Hepatocyte (in vitro differentiated cells): ENCODE data around the gene AMPH. TPM values are rescaled to one million over a fixed set of nuclear protein-coding genes. Genes with fewer than 3 reads are reported as not detected.

Source experiments
- DNase-seq: peaks from one replicate; pipeline ENCODE4 v3.0.0-alpha.2; 2016; ENCODE audit warnings: low spot score
- H2AFZ ChIP-seq: fragments of 200-600 bp; sonication (generic); 2 replicates; pipeline ENCODE4 v1.6.0; 2016; ENCODE audit warnings: antibody characterized with exemption, mild to moderate bottlenecking
- H3K27ac ChIP-seq: fragments of 200-600 bp; sonication (generic); 2 replicates; pipeline ENCODE4 v1.5.1; 2016; ENCODE audit warnings: mild to moderate bottlenecking
- H3K27me3 ChIP-seq: fragments of 200-600 bp; sonication (generic); 2 replicates; pipeline ENCODE4 v1.6.1; 2016
- H3K36me3 ChIP-seq: fragments of 200-600 bp; sonication (generic); replicated peaks from 2 replicates; pipeline ENCODE4 v1.5.1; 2016; ENCODE audit warnings: low read depth; ENCODE audit not compliant: insufficient read depth
- H3K4me1 ChIP-seq: fragments of 200-600 bp; sonication (generic); 2 replicates; pipeline ENCODE4 v1.5.1; 2016; ENCODE audit warnings: mild to moderate bottlenecking, moderate library complexity; ENCODE audit not compliant: insufficient read depth
- H3K4me2 ChIP-seq: fragments of 200-600 bp; sonication (generic); 2 replicates; pipeline ENCODE4 v1.6.0; 2016
- H3K4me3 ChIP-seq: fragments of 200-600 bp; sonication (generic); 2 replicates; pipeline ENCODE4 v1.5.1; 2016; ENCODE audit warnings: mild to moderate bottlenecking
- H3K79me2 ChIP-seq: fragments of 200-600 bp; sonication (generic); 2 replicates; pipeline ENCODE4 v1.6.0; 2017; ENCODE audit warnings: mild to moderate bottlenecking
- H3K9me2 ChIP-seq: fragments of 200-600 bp; sonication (generic); replicated peaks from 2 replicates; pipeline ENCODE4 v1.6.0; 2017; ENCODE audit warnings: mild to moderate bottlenecking; ENCODE audit not compliant: insufficient read depth
- H3K9me3 ChIP-seq: fragments of 200-600 bp; sonication (generic); 2 replicates; pipeline ENCODE4 v1.5.1; 2016; ENCODE audit warnings: low read depth, mild to moderate bottlenecking
- H4K20me1 ChIP-seq: fragments of 200-600 bp; sonication (generic); 2 replicates; pipeline ENCODE4 v1.6.0; 2016; ENCODE audit warnings: mild to moderate bottlenecking; ENCODE audit not compliant: insufficient read depth, poor library complexity, severe bottlenecking
- CTCF ChIP-seq: fragments of 200-600 bp; sonication (generic); IDR thresholded peaks from 2 replicates; pipeline ENCODE4 v1.5.1; 2016; ENCODE audit warnings: antibody characterized with exemption, mild to moderate bottlenecking; ENCODE audit not compliant: poor library complexity
- EZH2 ChIP-seq: fragments of 200-600 bp; sonication (generic); IDR thresholded peaks from 2 replicates; pipeline ENCODE4 v1.6.1; 2016; ENCODE audit warnings: antibody characterized with exemption, mild to moderate bottlenecking, borderline replicate concordance
- EZH2phosphoT487 ChIP-seq: fragments of 200-600 bp; sonication (generic); IDR thresholded peaks from one replicate; pipeline ENCODE4 v1.6.1; 2018; ENCODE audit warnings: antibody characterized with exemption, mild to moderate bottlenecking, low read depth, moderate library complexity; ENCODE audit not compliant: unreplicated experiment, severe bottlenecking
- WGBS: methylation state at CpG from one replicate; pipeline ENCODE4 v1.1.6; 2016; ENCODE audit warnings: low lambda C conversion rate; ENCODE audit errors: missing lambda C conversion rate; 5-methylcytosine and 5-hydroxymethylcytosine counted together
- polyA plus RNA-seq: library from polyadenylated mRNA; unstranded; fragments of >200 nt; fragmentation: Nextera tagmentation; extraction: Ambion mirVana; gene quantifications from 2 replicates; pipeline ENCODE4 v1.2.1, GENCODE V29; 2016
- total RNA-seq: library from RNA; depleted of rRNA; stranded (reverse); fragments of >200 nt; gene quantifications from 2 replicates; pipeline ENCODE4 v1.2.3, GENCODE V29; 2014

AMPH gene
- total and polyA plus RNA-seq, 2 experiments from 2014 or later: 2.0 to 2.8 TPM

GRCh38 chr7:38568497-38568896, 62.7 kb downstream of the AMPH start:
- TF ChIP-seq CTCF (no peak), EZH2 (no peak), EZH2phosphoT487 (no peak)
- Histone ChIP-seq H3K4me3 (no peak overlapping the region), H3K36me3 (no peaks in the 10 kb centered on the region), H3K9me3 (no peaks in the 10 kb centered on the region), H3K27me3 (no peaks in the 10 kb centered on the region), H3K9me2 (no peaks in the 10 kb centered on the region), H3K27ac (no peak overlapping the region), H3K4me2 (no peak overlapping the region), H3K79me2 (no peaks in the 10 kb centered on the region), H4K20me1 (no peaks in the 10 kb centered on the region), H3K4me1 (no peaks in the 10 kb centered on the region), H2AFZ (no peak overlapping the region)
- 89% methylated on average over 2 of the region's 2 CpGs for WGBS
- DNase-seq: no peak

- no peak for TF ChIP-seq EZH2
- Histone ChIP-seq H3K4me1 (no peaks in the 10 kb centered on the region), H3K9me3 (no peaks in the 10 kb centered on the region), H2AFZ (no peak overlapping the region), H3K27me3 (no peaks in the 10 kb centered on the region), H3K4me2 (no peak overlapping the region), H3K9me2 (no peaks in the 10 kb centered on the region), H3K4me3 (no peak overlapping the region), H3K27ac (no peak overlapping the region), H3K79me2 (no peaks in the 10 kb centered on the region), H4K20me1 (no peaks in the 10 kb centered on the region), H3K36me3 (no peaks in the 10 kb centered on the region)
- 73% methylated on average over 2 of the region's 2 CpGs for WGBS
- DNase-seq: no peak
Observed at GRCh38 chr7:38565289-38565688, 65.9 kb downstream of the AMPH start.

- H3K36me3 ChIP-seq: no peaks in the 10 kb centered on the region
- H3K27ac ChIP-seq: no peak overlapping the region
- H3K4me2 ChIP-seq: no peak overlapping the region
- DNase-seq: no peak
- no peak for TF ChIP-seq EZH2
- TF ChIP-seq CTCF: no peak
- no peak for TF ChIP-seq EZH2phosphoT487
- no peak overlapping the region for H2AFZ ChIP-seq
- H4K20me1 ChIP-seq: no peaks in the 10 kb centered on the region
- no peaks in the 10 kb centered on the region for H3K79me2 ChIP-seq
- no peak overlapping the region for H3K4me3 ChIP-seq
- no peaks in the 10 kb centered on the region for H3K9me2 ChIP-seq
- no peaks in the 10 kb centered on the region for H3K9me3 ChIP-seq
- H3K4me1 ChIP-seq: no peaks in the 10 kb centered on the region
- no peaks in the 10 kb centered on the region for H3K27me3 ChIP-seq
- 91% methylated on average over 2 of the region's 2 CpGs for WGBS
Observed at GRCh38 chr7:38563741-38564140, 67.4 kb downstream of the AMPH start.

GRCh38 chr7:38561166-38561565, 70.0 kb downstream of the AMPH start:
- H3K27me3 ChIP-seq: no peaks in the 10 kb centered on the region
- WGBS: 89% methylated on average over 3 of the region's 3 CpGs
- H3K27ac ChIP-seq: no peak overlapping the region
- no peak overlapping the region for H3K4me2 ChIP-seq
- H3K9me3 ChIP-seq: no peaks in the 10 kb centered on the region
- DNase-seq: no peak
- TF ChIP-seq EZH2phosphoT487 (no peak), EZH2 (no peak), CTCF (no peak)
- H3K4me3 ChIP-seq: no peak overlapping the region
- no peaks in the 10 kb centered on the region for H4K20me1 ChIP-seq
- no peaks in the 10 kb centered on the region for H3K79me2 ChIP-seq
- H3K9me2 ChIP-seq: no peaks in the 10 kb centered on the region
- H2AFZ ChIP-seq: no peak overlapping the region
- no peaks in the 10 kb centered on the region for H3K36me3 ChIP-seq
- H3K4me1 ChIP-seq: no peaks in the 10 kb centered on the region
